Prostate gland (tissue), 2 donors: ENCODE results near the gene SOWAHC.

Experiments
- CTCF ChIP-seq, 4 experiments: fragments of 200-600 bp in 2 of 4; fragments of 450-650 bp in 2 of 4; sonication (generic) in 2 of 4; IDR thresholded peaks; 1 replicate in 3 of 4; 2 replicates in 1 of 4; pipeline ENCODE4 v1.5.1; 2016 to 2019; ENCODE audit warnings: antibody characterized with exemption in 4 of 4, mild to moderate bottlenecking in 2 of 4, moderate library complexity in 2 of 4
- POLR2AphosphoS5 ChIP-seq: sonication (generic); formaldehyde crosslinking; IDR thresholded peaks from one replicate; pipeline ENCODE4 v1.6.1; 2017; ENCODE audit warnings: antibody characterized with exemption

DNA sequence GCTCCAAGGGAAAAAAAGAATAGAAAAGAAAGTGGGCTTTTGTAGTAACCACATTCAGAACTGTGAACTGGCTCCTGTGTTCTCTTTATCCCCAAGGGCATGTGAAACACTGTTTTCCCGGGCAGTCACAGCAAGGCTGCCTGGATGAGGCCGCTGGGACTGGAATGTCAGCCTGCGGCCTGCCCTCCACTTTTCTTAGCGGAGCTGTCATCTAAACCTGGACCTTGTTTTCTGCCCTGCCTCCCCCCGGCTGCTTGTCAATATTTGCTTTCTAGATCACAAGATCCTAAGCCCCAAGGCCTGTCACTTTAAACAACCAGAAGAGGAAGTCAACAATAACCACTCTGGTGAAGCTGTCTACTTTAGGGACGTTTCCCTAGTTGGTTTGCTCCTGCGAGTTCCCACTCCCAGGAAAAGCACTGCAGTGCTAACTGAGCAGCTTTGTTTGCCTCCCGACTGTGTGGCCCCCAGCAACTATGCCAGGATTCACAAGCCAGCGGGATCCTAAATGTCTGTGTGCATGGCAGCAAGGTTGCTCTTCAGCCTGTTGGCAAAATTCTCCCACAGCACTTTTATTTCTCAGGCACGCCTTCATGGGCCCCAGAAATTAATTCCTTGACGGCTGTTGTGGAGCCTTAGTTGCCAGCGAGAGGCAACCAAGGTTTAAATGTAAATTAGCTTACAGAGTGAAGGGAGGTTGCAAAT is 30.6 kb downstream of the SOWAHC start:
- TF ChIP-seq CTCF (IDR thresholded peaks at IDR 0.05) (no peak), POLR2AphosphoS5 (peak; percentile 77)
